DOHH2 (cell line): ENCODE measurements around the gene PES1.

Experiments
- EZH2phosphoT487 ChIP-seq: fragments of 200-600 bp; sonication (generic); IDR thresholded peaks from 2 replicates; pipeline ENCODE4 v1.6.1; 2017; ENCODE audit warnings: borderline replicate concordance, mild to moderate bottlenecking, antibody characterized with exemption, low read length, moderate library complexity, mixed read lengths
- TF ChIP-seq, protein P1 (sequence below): fragments of 200-600 bp; sonication (generic); IDR thresholded peaks from one replicate; pipeline ENCODE4 v1.5.1; 2014; ENCODE audit warnings: antibody characterized with exemption, mild to moderate bottlenecking, low read depth, low read length; ENCODE audit not compliant: poor library complexity, severe bottlenecking

DNA sequence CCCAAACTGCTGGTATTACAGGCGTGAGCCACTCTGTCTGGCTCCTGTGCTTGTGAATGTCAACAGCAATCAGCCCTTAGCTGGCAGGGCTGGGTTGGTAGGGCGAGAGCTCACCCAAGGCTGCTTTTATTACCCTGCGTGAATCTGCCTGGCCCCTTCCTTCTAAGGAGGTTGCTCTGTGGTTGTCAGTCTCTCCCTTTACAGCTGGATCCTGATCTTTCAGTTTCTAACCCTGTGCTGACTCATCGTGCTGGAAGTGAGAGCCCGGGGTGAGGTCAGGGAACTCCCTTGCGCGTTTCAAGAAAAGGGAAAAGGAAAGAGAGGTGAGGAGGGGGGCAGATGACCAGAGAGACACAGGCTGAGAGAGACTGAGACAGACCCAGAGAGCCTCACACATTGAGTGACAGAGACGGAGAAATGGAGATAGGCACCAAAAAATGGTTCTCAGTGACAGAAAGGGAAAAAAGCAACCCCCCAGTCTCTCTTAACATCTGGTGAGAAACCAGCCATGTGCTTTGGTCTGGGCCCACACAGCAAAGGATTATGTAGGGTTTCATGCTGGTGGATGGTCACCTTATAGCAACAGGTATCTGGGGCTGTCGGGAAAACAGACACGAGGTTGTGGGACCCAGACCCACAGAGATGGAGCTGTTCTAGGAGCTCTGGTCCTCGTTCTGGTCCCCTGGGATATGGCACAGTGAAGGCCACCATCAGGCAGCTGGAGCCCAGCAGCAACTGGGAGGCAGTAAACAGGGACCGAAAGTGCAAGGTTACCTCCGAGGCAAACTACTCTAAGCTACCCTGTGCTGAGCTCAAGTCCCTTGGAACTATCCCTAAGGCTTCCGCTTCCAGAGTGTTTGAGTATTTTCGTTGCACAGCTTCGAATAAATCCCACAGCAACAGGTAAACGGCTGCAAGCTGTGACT is 17.8 kb upstream of the PES1 start:
- TF ChIP-seq, protein P1, sequence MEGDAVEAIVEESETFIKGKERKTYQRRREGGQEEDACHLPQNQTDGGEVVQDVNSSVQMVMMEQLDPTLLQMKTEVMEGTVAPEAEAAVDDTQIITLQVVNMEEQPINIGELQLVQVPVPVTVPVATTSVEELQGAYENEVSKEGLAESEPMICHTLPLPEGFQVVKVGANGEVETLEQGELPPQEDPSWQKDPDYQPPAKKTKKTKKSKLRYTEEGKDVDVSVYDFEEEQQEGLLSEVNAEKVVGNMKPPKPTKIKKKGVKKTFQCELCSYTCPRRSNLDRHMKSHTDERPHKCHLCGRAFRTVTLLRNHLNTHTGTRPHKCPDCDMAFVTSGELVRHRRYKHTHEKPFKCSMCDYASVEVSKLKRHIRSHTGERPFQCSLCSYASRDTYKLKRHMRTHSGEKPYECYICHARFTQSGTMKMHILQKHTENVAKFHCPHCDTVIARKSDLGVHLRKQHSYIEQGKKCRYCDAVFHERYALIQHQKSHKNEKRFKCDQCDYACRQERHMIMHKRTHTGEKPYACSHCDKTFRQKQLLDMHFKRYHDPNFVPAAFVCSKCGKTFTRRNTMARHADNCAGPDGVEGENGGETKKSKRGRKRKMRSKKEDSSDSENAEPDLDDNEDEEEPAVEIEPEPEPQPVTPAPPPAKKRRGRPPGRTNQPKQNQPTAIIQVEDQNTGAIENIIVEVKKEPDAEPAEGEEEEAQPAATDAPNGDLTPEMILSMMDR, result no peak
- no peak for TF ChIP-seq EZH2phosphoT487
